Upper lobe of right lung (tissue), 1 donor: ENCODE measurements around the gene TANGO2. TPM values are rescaled to one million over a fixed set of nuclear protein-coding genes. Genes with fewer than 3 reads are reported as not detected.

Source experiments
- ATAC-seq: fragments of 200-7000 bp; cut with Tn5 transposase; one replicate; pipeline ENCODE4 v1.9.1; 2020; ENCODE audit warnings: mild to moderate bottlenecking, moderate library complexity
- DNase-seq: peaks from one replicate; pipeline ENCODE4 v3.0.0-alpha.2; 2020
- H3K27ac ChIP-seq: fragments of 200-600 bp; one replicate; pipeline ENCODE4 v1.8.0; 2022
- H3K27me3 ChIP-seq: fragments of 200-600 bp; one replicate; pipeline ENCODE4 v1.8.0; 2022; ENCODE audit warnings: mild to moderate bottlenecking
- H3K36me3 ChIP-seq: fragments of 200-600 bp; one replicate; pipeline ENCODE4 v1.8.0; 2022
- H3K4me1 ChIP-seq: fragments of 200-600 bp; one replicate; pipeline ENCODE4 v1.8.0; 2022
- H3K4me3 ChIP-seq: fragments of 200-600 bp; one replicate; pipeline ENCODE4 v1.8.0; 2022; ENCODE audit warnings: mild to moderate bottlenecking
- H3K9me3 ChIP-seq: fragments of 200-600 bp; one replicate; pipeline ENCODE4 v1.8.0; 2022
- CTCF ChIP-seq: fragments of 200-600 bp; IDR thresholded peaks from one replicate; pipeline ENCODE4 v1.8.0; 2022; ENCODE audit warnings: antibody characterized with exemption
- intact Hi-C: fragments of 100-400 bp; cut with DNase I; formaldehyde crosslinking; loops from one replicate; pipeline ENCODE4 v1.11.0; 2022
- total RNA-seq: library from RNA; stranded (reverse); fragmentation: NEBNext Ultra II Directional; extraction: Animal tissue kit (Norgen Biotek cat#: 25700); gene quantifications from one replicate; pipeline ENCODE4 v1.2.1, GENCODE V29; 2021
- donor health status: DM: no; HTN: yes; CAD: no; lungs with severe emphysema.

The TANGO2 gene
- total RNA-seq, 1 donor from 2014 or later = 37.8 TPM

- DNase-seq = no peak
- Histone ChIP-seq H3K27ac (no peak overlapping the region), H3K4me3 (peak overlapping the region; percentile 74), H3K4me1 (peaks cover 10% of the 10 kb centered on the region), H3K27me3 (no peaks in the 10 kb centered on the region), H3K36me3 (no peaks in the 10 kb centered on the region), H3K9me3 (no peaks in the 10 kb centered on the region)
- ATAC-seq = no peak
- no peak for TF ChIP-seq CTCF
- intact Hi-C loops = no loop called here
Observed at GRCh38 chr22:19986011-19986409, 34.9 kb upstream of the TANGO2 start.

- Histone ChIP-seq H3K27me3 (no peaks in the 10 kb centered on the region), H3K36me3 (no peaks in the 10 kb centered on the region), H3K4me1 (peaks cover 10% of the 10 kb centered on the region), H3K9me3 (no peaks in the 10 kb centered on the region), H3K27ac (peak overlapping the region; percentile 59), H3K4me3 (peak overlapping the region; percentile 74)
- ATAC-seq (peak; percentile 94), DNase-seq (peak; percentile 91)
- no peak for TF ChIP-seq CTCF
- intact Hi-C loops = no loop called here
Observed at GRCh38 chr22:19986410-19987341, 34.2 kb upstream of the TANGO2 start.

GRCh38 chr22:19987394-19988306 is 33.3 kb upstream of the TANGO2 start:
- no peak for ATAC-seq
- no peak for DNase-seq
- no peak for TF ChIP-seq CTCF

GRCh38 chr22:19988331-19988808 is 32.5 kb upstream of the TANGO2 start:
- no peaks in the 10 kb centered on the region for H3K36me3 ChIP-seq
- no peak for TF ChIP-seq CTCF
- H3K4me3 ChIP-seq = no peak overlapping the region
- no peak for DNase-seq
- H3K9me3 ChIP-seq = no peaks in the 10 kb centered on the region
- H3K4me1 ChIP-seq = peaks cover 10% of the 10 kb centered on the region
- no peak for ATAC-seq
- intact Hi-C loops = no loop called here
- H3K27me3 ChIP-seq = no peaks in the 10 kb centered on the region
- H3K27ac ChIP-seq = peak overlapping the region; percentile 58

More at GRCh38 chr22:19987394-19988306, 33.3 kb upstream of the TANGO2 start:
- peak overlapping the region; percentile 11 for H3K27ac ChIP-seq
- H3K27me3 ChIP-seq = no peaks in the 10 kb centered on the region
- no peaks in the 10 kb centered on the region for H3K9me3 ChIP-seq
- intact Hi-C loops = no loop called here
- no peaks in the 10 kb centered on the region for H3K36me3 ChIP-seq
- peak overlapping the region; percentile 74 for H3K4me3 ChIP-seq
- H3K4me1 ChIP-seq = peaks cover 10% of the 10 kb centered on the region

GRCh38 chr22:19988965-19989724 is 31.8 kb upstream of the TANGO2 start:
- Histone ChIP-seq H3K27ac (peak overlapping the region; percentile 58), H3K4me3 (no peak overlapping the region), H3K27me3 (no peaks in the 10 kb centered on the region), H3K36me3 (no peaks in the 10 kb centered on the region), H3K9me3 (no peaks in the 10 kb centered on the region), H3K4me1 (peaks cover 10% of the 10 kb centered on the region)
- TF ChIP-seq CTCF = no peak
- no peak for DNase-seq
- intact Hi-C loops = no loop called here
- ATAC-seq = no peak
